Heart right ventricle (tissue), 16 donors: ENCODE data around the gene PPP1R7. TPM values are rescaled to one million over a fixed set of nuclear protein-coding genes. Genes with fewer than 3 reads are reported as not detected.

Experiments
- ATAC-seq, 8 donors: fragments of 200-7000 bp; cut with Tn5 transposase; one replicate each; pipeline ENCODE4 v1.9.1; 2020; ENCODE audit warnings: mild to moderate bottlenecking in 8 of 8, moderate library complexity in 8 of 8, moderate number of reproducible peaks in 1 of 8
- DNase-seq, 2 donors: peaks; one replicate each; pipeline ENCODE4 v3.0.0-alpha.2; 2020
- H3K27ac ChIP-seq, 10 donors: fragments of 200-600 bp; sonication (generic) in 2 of 10; one replicate each; pipeline versions ENCODE4 v1.5.0 to v1.8.0; 2020 to 2022; ENCODE audit warnings: mild to moderate bottlenecking in 3 of 10
- H3K27me3 ChIP-seq, 7 donors: fragments of 200-600 bp; one replicate each; pipeline ENCODE4 v1.8.0; 2021 to 2022; ENCODE audit warnings: mild to moderate bottlenecking in 2 of 7
- H3K36me3 ChIP-seq, 9 donors: fragments of 200-600 bp; sonication (generic) in 1 of 9; one replicate each; pipeline versions ENCODE4 v1.5.0 to v1.8.0; 2020 to 2022; ENCODE audit warnings: mild to moderate bottlenecking in 2 of 9
- H3K4me1 ChIP-seq, 9 donors: fragments of 200-600 bp; sonication (generic) in 1 of 9; one replicate each; pipeline versions ENCODE4 v1.5.0 to v1.8.0; 2020 to 2022; ENCODE audit warnings: mild to moderate bottlenecking in 4 of 9
- H3K4me3 ChIP-seq, 10 donors: fragments of 200-600 bp; sonication (generic) in 2 of 10; one replicate each; pipeline versions ENCODE4 v1.5.0 to v1.8.0; 2020 to 2022; ENCODE audit warnings: mild to moderate bottlenecking in 7 of 10, moderate library complexity in 2 of 10
- H3K9me3 ChIP-seq, 11 donors: fragments of 200-600 bp in 10 of 11; sonication (generic) in 2 of 11; one replicate each; pipeline versions ENCODE4 v1.5.0 to v1.8.0; 2013 to 2022; ENCODE audit warnings: mild to moderate bottlenecking in 2 of 11, control low read depth in 1 of 11, moderate library complexity in 1 of 11
- WGBS, 2 donors: extraction: QIAGEN DNeasy Blood & Tissue Kit; methylation state at CpG; one replicate each; pipeline ENCODE4 v1.1.7; 2013; ENCODE audit warnings: inconsistent platforms in 1 of 2; 5-methylcytosine and 5-hydroxymethylcytosine counted together
- intact Hi-C, 10 donors: fragments of 100-400 bp; cut with DNase I; formaldehyde crosslinking; loops; one replicate each; pipeline versions ENCODE4 v1.11.1 to v1.14.2; 2022
- polyA plus RNA-seq, 2 donors: library from polyadenylated mRNA; stranded (reverse); fragments of 200-250 nt; gene quantifications; one replicate each; pipeline ENCODE4 v1.2.3, GENCODE V29; 2013
- total RNA-seq, 10 donors: library from RNA; stranded (reverse); fragmentation: NEBNext Ultra II Directional in 3 of 10; extraction: Animal tissue kit (Norgen Biotek cat#: 25700) in 3 of 10; gene quantifications; one replicate each; pipeline versions ENCODE4 v1.2.1 to v1.2.4, GENCODE V29; 2021 to 2023
- TF ChIP-seq, protein P1 (sequence below), 9 donors: fragments of 200-600 bp; sonication (generic) in 2 of 9; IDR thresholded peaks; one replicate each; pipeline versions ENCODE4 v1.5.0 to v1.8.0; 2021 to 2022; ENCODE audit warnings: antibody characterized with exemption in 9 of 9, mild to moderate bottlenecking in 5 of 9, moderate library complexity in 1 of 9
- donor health status: Arrhythmogenic right ventricular cardiomyopathy.
- donor health status: ischemic (EF 13 %, LVEDD 7.1; RV severe dilation, severe dysfunction).
- donor health status: healthy with polysubstance abuse.
- donor health status: DM: no; HTN: yes; CAD: no.
- donor health status: DM: no; HTN: no; CAD: no.
- donor health status: ischemic (EF 25% LVEDD 6.9; RV normal size, moderate dysfunction).
- donor health status: ischemic (EF 25% LVEDD 5.7; RV mildly dilated, moderate dysfunction).
- donor health status: healthy.
- donor health status: DM: yes; HTN: yes; CAD: no.
- donor health status: Ischemic cardiomyopathy.
- donor health status: ischemic (EF 35%, LVEDD 5.7; RV mildly dilated, moderate dysfunction).
- donor health status: nonischemic (EF 11% LVEDD 7.7; RV severe dilation, severe dysfunction).
- donor health status: DM: yes; HTN: yes; CAD: no.
- donor health status: PGD.
- donor health status: ischemic (EF 29% LVEDD 5.4; RV normal size, mild dysfunction).
- donor health status: nonischemic (EF 23%, LVEDD 6.1; RV moderate dilation, normal function).

Gene PPP1R7
- total and polyA plus RNA-seq, 12 donors, result 64.1 to 91.3 (median 77.3) TPM

DNA sequence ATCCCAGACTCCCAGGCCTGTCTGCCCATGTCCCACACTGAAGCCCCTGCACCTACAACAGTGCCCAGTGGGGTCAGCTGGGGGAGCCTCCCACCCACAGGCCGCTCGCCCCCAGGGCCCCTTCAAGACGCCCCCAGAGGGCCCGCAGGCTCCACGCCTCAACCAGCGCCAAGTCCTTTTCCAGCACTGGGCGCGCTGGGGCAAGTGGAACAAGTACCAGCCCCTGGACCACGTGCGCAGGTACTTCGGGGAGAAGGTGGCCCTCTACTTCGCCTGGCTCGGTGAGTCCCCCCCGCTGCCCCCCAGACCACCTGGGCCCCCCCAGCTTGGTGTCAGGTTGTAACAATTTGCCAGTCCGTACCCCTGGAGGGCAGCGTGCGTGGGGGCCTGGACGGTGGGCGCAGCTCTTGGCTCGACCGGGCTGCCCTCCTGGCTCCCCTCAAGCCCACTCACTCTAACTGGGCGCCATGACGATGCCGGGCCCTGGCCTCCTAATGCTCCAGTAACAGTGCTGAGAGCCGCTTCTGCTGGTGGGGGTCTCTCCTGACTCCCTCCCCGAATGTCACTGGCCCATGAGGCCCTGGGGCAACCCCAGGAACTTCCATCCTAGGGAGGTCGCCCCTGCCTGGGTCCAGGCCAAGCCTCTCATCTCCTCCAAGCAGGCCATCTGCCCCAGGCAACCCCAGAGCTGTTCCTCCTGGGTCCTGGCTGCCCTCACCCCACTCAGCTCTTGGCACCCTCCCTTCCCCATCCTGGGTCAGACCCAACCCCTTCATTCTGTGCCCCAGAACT is 53.1 kb downstream of the PPP1R7 start:
- Histone ChIP-seq H3K4me1 (no peaks in the 10 kb centered on the region), H3K27me3 (no peaks in the 10 kb centered on the region), H3K4me3 (no peak overlapping the region), H3K27ac (no peak overlapping the region), H3K36me3 (no peaks in the 10 kb centered on the region), H3K9me3 (no peaks in the 10 kb centered on the region)
- ATAC-seq, result no peak
- intact Hi-C loops, result no loop called here
- TF ChIP-seq, protein P1, sequence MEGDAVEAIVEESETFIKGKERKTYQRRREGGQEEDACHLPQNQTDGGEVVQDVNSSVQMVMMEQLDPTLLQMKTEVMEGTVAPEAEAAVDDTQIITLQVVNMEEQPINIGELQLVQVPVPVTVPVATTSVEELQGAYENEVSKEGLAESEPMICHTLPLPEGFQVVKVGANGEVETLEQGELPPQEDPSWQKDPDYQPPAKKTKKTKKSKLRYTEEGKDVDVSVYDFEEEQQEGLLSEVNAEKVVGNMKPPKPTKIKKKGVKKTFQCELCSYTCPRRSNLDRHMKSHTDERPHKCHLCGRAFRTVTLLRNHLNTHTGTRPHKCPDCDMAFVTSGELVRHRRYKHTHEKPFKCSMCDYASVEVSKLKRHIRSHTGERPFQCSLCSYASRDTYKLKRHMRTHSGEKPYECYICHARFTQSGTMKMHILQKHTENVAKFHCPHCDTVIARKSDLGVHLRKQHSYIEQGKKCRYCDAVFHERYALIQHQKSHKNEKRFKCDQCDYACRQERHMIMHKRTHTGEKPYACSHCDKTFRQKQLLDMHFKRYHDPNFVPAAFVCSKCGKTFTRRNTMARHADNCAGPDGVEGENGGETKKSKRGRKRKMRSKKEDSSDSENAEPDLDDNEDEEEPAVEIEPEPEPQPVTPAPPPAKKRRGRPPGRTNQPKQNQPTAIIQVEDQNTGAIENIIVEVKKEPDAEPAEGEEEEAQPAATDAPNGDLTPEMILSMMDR (IDR thresholded peaks at IDR 0.05), result no peak
- 95 to 96% methylated on average over 26 to 27 of the region's 27 CpGs for WGBS, 2 donors
- DNase-seq, result no peak

DNA sequence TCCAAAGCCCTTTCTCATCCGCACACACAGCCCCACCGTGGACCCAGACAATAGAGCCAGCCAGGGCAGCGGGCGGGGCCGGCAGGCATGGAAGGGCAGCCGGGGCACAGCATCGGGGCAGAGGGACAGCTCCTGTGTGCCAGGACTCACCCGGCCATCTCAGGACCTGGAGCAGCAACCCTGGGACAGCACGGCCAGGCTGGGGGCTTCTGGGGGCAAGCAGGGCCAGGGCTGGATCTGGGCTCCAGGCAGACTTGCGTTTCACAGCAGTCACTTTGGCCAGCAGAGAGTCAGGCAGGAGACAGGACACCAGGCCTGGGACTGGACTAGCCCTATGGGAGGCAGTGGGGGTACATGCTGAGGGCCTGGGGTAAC is 53.7 kb downstream of the PPP1R7 start:
- Histone ChIP-seq H3K36me3 (no peaks in the 10 kb centered on the region), H3K4me1 (no peaks in the 10 kb centered on the region), H3K9me3 (no peaks in the 10 kb centered on the region), H3K4me3 (no peak overlapping the region), H3K27ac (no peak overlapping the region), H3K27me3 (no peaks in the 10 kb centered on the region)
- 85 to 90% methylated on average over 10 of the region's 10 CpGs for WGBS, 2 donors
- intact Hi-C loops, result no loop called here
- DNase-seq (no peak), ATAC-seq (no peak)
- TF ChIP-seq, protein P1 (IDR thresholded peaks at IDR 0.05), result no peak

DNA sequence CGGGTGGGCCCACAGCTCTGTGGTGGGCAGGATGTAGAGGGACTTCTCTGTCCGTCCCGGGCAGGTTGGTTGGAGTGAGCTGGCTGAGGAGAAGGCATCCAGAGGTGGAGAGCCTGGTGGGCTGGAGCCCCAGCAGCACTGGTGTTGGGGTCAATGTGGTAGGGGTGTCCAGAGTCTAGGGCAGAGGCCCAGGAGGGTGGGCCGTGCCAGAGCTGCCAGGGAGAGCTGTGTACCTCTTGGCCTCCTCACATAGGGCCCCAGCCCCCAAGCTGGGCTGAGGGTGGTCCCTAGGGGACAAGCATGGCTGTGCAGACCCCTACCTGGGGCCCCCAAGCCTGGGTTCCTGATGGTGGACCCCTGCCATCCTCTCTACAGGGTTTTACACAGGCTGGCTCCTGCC is 54.2 kb downstream of the PPP1R7 start:
- DNase-seq (no peak), ATAC-seq (no peak)
- no peaks in the 10 kb centered on the region for H3K36me3 ChIP-seq
- H3K27me3 ChIP-seq, result no peaks in the 10 kb centered on the region
- H3K4me1 ChIP-seq, result no peaks in the 10 kb centered on the region
- no peak overlapping the region for H3K27ac ChIP-seq
- no peaks in the 10 kb centered on the region for H3K9me3 ChIP-seq
- WGBS, 2 donors, result 80 to 81% methylated on average over 4 of the region's 4 CpGs
- TF ChIP-seq, protein P1 (IDR thresholded peaks at IDR 0.05), result no peak
- intact Hi-C loops, result no loop called here
- no peak overlapping the region for H3K4me3 ChIP-seq

DNA sequence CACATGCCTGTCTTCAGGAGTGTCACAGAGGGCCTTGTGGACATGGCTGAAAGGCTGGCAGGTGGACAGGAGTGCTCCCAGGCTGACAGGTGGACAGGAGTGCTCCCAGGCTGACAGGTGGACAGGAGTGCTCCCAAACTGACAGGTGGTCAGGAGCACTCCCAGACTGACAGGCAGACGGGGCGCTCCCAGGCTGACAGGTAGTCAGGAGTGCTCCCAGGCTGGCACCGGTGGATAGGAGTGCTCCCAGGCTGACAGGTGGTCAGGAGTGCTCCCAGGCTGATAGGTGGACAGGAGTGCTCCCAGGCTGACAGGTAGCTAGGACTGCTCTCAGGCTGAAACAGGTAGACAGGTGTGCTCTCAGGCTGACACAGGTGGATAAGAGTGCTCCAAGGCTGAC is 54.8 kb downstream of the PPP1R7 start:
- Histone ChIP-seq H3K9me3 (no peaks in the 10 kb centered on the region), H3K27ac (no peak overlapping the region), H3K4me1 (no peaks in the 10 kb centered on the region), H3K36me3 (no peaks in the 10 kb centered on the region), H3K4me3 (no peak overlapping the region), H3K27me3 (no peaks in the 10 kb centered on the region)
- WGBS, 2 donors, result 94 to 96% methylated on average over 3 of the region's 3 CpGs
- no peak for DNase-seq
- intact Hi-C loops, result no loop called here
- ATAC-seq, result no peak
- TF ChIP-seq, protein P1 (IDR thresholded peaks at IDR 0.05), result no peak
